HCT116 (cell line): ENCODE results near the gene SH2B3. TPM values are rescaled to one million over a fixed set of nuclear protein-coding genes. Genes with fewer than 3 reads are reported as not detected.

Source experiments
- ATAC-seq: fragments of 200-7000 bp; cut with Tn5 transposase; 2 replicates; pipeline ENCODE4 v1.9.1; 2020; ENCODE audit warnings: mild to moderate bottlenecking, moderate library complexity
- BruUV-seq: library from RNA; stranded (reverse); fragments of 400-500 nt; replicated peaks from 2 replicates; lab custom pipeline; 2021; lab: Mats Ljungman, UMichigan
- CTCF ChIA-PET: fragments of 300-600 bp; sonication (Branson Sonifier 250); formaldehyde crosslinking; loops from one replicate; lab custom pipeline; 2021; ENCODE audit warnings: antibody characterized with exemption; lab: Charles Lee
- POLR2A ChIA-PET: fragments of 300-600, 350-600 bp; sonication (Branson Sonifier 250); formaldehyde crosslinking; loops from one replicate; lab custom pipeline; 2021; ENCODE audit warnings: antibody characterized with exemption; lab: Charles Lee
- RAD21 ChIA-PET, 2 experiments: fragments of 300-600 bp; sonication (Branson Sonifier 250); formaldehyde crosslinking; loops; one replicate each; lab custom pipeline; 2023; ENCODE audit warnings: low total read pairs in 2 of 2; ENCODE audit not compliant: uncharacterized antibody in 2 of 2, unreplicated experiment in 2 of 2, low non-redundant PET in 1 of 2; lab: Charles Lee
- DNase-seq: peaks from one replicate; pipeline ENCODE4 v3.0.0-alpha.2; 2010; ENCODE audit warnings: low read depth, low spot score
- H2AFZ ChIP-seq: fragments of 200-600 bp; shearing (Covaris generic), sonication (generic); 2 replicates; pipeline ENCODE4 v1.6.1; 2017; ENCODE audit warnings: low read depth, mixed run types, mixed read lengths, antibody characterized with exemption, low read length; ENCODE audit not compliant: poor library complexity, severe bottlenecking
- H3K27ac ChIP-seq: 2 replicates; pipeline ENCODE4 v1.5.1; 2012; ENCODE audit warnings: low read depth, low read length
- H3K27me3 ChIP-seq: fragments of 200-600 bp; sonication (generic); 2 replicates; pipeline ENCODE4 v1.6.1; 2016; ENCODE audit warnings: mixed run types, low read length, mixed read lengths; ENCODE audit not compliant: insufficient read depth
- H3K36me3 ChIP-seq, 2 experiments: fragments of 200-500 bp in 1 of 2; fragments of 200-600 bp in 1 of 2; sonication (Bioruptor generic) in 1 of 2; sonication (generic) in 1 of 2; 2 replicates each; pipeline versions ENCODE4 v1.5.1 to v1.6.1; 2014 to 2016; ENCODE audit warnings: low read length in 2 of 2, inconsistent platforms in 1 of 2, mixed read lengths in 1 of 2, mixed run types in 1 of 2; ENCODE audit not compliant: insufficient read depth in 2 of 2, control insufficient read depth in 1 of 2
- H3K4me1 ChIP-seq, 2 experiments: fragments of 200-600 bp in 1 of 2; sonication (generic) in 1 of 2; 2 replicates each; pipeline versions ENCODE4 v1.5.1 to v1.6.1; 2012 to 2017; ENCODE audit warnings: low read length in 2 of 2, inconsistent platforms in 1 of 2, mild to moderate bottlenecking in 1 of 2, mixed read lengths in 1 of 2, mixed run types in 1 of 2, moderate library complexity in 1 of 2; ENCODE audit not compliant: insufficient read depth in 2 of 2, control insufficient read depth in 1 of 2
- H3K4me2 ChIP-seq: fragments of 200-600 bp; sonication (generic); 2 replicates; pipeline ENCODE4 v1.6.1; 2017; ENCODE audit warnings: mixed run types, low read length, mixed read lengths
- H3K4me3 ChIP-seq, 2 experiments: fragments of 200-600 bp in 1 of 2; sonication (generic) in 1 of 2; replicated peaks in 1 of 2; 2 replicates each; pipeline ENCODE4 v1.5.1; 2011 to 2016; ENCODE audit warnings: low read length in 2 of 2, control low read depth in 1 of 2, low read depth in 1 of 2, mild to moderate bottlenecking in 1 of 2, mixed read lengths in 1 of 2, mixed run types in 1 of 2
- H3K79me2 ChIP-seq: fragments of 200-600 bp; sonication (generic); 2 replicates; pipeline ENCODE4 v1.6.1; 2017; ENCODE audit warnings: mild to moderate bottlenecking, mixed run types, low read length, moderate library complexity, mixed read lengths; ENCODE audit not compliant: insufficient read depth
- H3K9ac ChIP-seq: fragments of 200-600 bp; sonication (generic); 2 replicates; pipeline ENCODE4 v1.6.1; 2016; ENCODE audit warnings: low read length, mixed read lengths
- H3K9me2 ChIP-seq: fragments of 200-600 bp; sonication (generic), shearing (Covaris generic); 2 replicates; pipeline ENCODE4 v1.6.1; 2017; ENCODE audit warnings: mixed run types, mild to moderate bottlenecking, moderate library complexity; ENCODE audit not compliant: insufficient read depth
- H3K9me3 ChIP-seq, 2 experiments: fragments of 200-500 bp in 1 of 2; fragments of 200-600 bp in 1 of 2; sonication (Bioruptor generic) in 1 of 2; sonication (generic) in 1 of 2; 2 replicates each; pipeline ENCODE4 v1.6.1; 2014 to 2017; ENCODE audit warnings: low read length in 2 of 2, mixed read lengths in 2 of 2, inconsistent platforms in 1 of 2, low read depth in 1 of 2, mild to moderate bottlenecking in 1 of 2, mixed run types in 1 of 2, moderate library complexity in 1 of 2; ENCODE audit not compliant: control insufficient read depth in 1 of 2, insufficient read depth in 1 of 2
- H4K20me1 ChIP-seq: fragments of 200-600 bp; sonication (generic), shearing (Covaris generic); 2 replicates; pipeline ENCODE4 v1.6.1; 2017; ENCODE audit warnings: mixed run types, mild to moderate bottlenecking, moderate library complexity; ENCODE audit not compliant: insufficient read depth
- CEBPB ChIP-seq: IDR thresholded peaks from 2 replicates; pipeline ENCODE4 v1.6.1; 2012; ENCODE audit warnings: low read depth
- ELF1 ChIP-seq: IDR thresholded peaks from 2 replicates; pipeline ENCODE4 v1.6.1; 2012; ENCODE audit warnings: low read depth, borderline replicate concordance
- MAX ChIP-seq: IDR thresholded peaks from 2 replicates; pipeline ENCODE4 v1.6.1; 2012
- POLR2AphosphoS5 ChIP-seq: IDR thresholded peaks from 2 replicates; pipeline ENCODE4 v1.6.1; 2011; ENCODE audit warnings: mild to moderate bottlenecking, low read depth, low read length, moderate library complexity
- RAD21 ChIP-seq: IDR thresholded peaks from 2 replicates; pipeline ENCODE4 v1.6.1; 2012; ENCODE audit warnings: low read depth, mild to moderate bottlenecking
- REST ChIP-seq: IDR thresholded peaks from 2 replicates; pipeline ENCODE4 v1.6.1; 2012; ENCODE audit warnings: low read depth
- SIN3A ChIP-seq: IDR thresholded peaks from 2 replicates; pipeline ENCODE4 v1.6.1; 2012; ENCODE audit warnings: low read depth
- SP1 ChIP-seq: IDR thresholded peaks from 2 replicates; pipeline ENCODE4 v1.6.1; 2012; ENCODE audit warnings: low read depth
- SRF ChIP-seq: IDR thresholded peaks from 2 replicates; pipeline ENCODE4 v1.6.1; 2012; ENCODE audit warnings: low read depth
- intact Hi-C: fragments of 100-400 bp; cut with micrococcal nuclease; formaldehyde crosslinking; loops from 2 replicates; pipeline ENCODE4 v1.10.0; 2022
- total RNA-seq: library from RNA; stranded (reverse); gene quantifications from one replicate; pipeline ENCODE4 v1.2.1, GENCODE V29; 2021; ENCODE audit not compliant: unreplicated experiment

SH2B3 gene
- total RNA-seq, 1 experiment from 2014 or later: 17.3 TPM

GRCh38 chr12:111494676-111495075, 89.0 kb downstream of the SH2B3 start:
- RAD21 ChIA-PET: no interaction called here
- CTCF ChIA-PET: no interaction called here
- no peak for DNase-seq
- Histone ChIP-seq H3K9me3 (no peaks in the 10 kb centered on the region), H4K20me1 (0 out of 2 replicates have a peak, but pooled peaks cover 3% of the 10 kb centered on the region), H3K27ac (no peak overlapping the region), H3K9me2 (no peaks in the 10 kb centered on the region), H2AFZ (no peak overlapping the region), H3K4me2 (no peak overlapping the region), H3K36me3 (peaks cover 3 to 29% of the 10 kb centered on the region in 2 experiments; a peak in 2 of 4 replicates), H3K4me3 (no peak overlapping the region), H3K4me1 (peaks cover 6 to 9% of the 10 kb centered on the region in 2 experiments), H3K9ac (no peak overlapping the region), H3K27me3 (no peaks in the 10 kb centered on the region), H3K79me2 (peaks cover 8% of the 10 kb centered on the region)
- BruUV-seq: no TSS peak
- ATAC-seq: no peak
- TF ChIP-seq SP1 (no peak), MAX (no peak), SIN3A (no peak), POLR2AphosphoS5 (no peak), RAD21 (no peak), REST (no peak), ELF1 (no peak), CEBPB (no peak), SRF (no peak)
- intact Hi-C loops: no loop called here
- POLR2A ChIA-PET: no interaction called here

Other genes with a start within 250 kb of the SH2B3 start
- gene PHETA1, start 36.8 kb upstream of the SH2B3 start, total RNA-seq: 10.6 TPM
- 72.7 TPM for gene ATXN2, start 193.4 kb downstream of the SH2B3 start, total RNA-seq